DOHH2 (cell line): ENCODE data around the gene CACTIN.

Experiments
- EZH2phosphoT487 ChIP-seq: fragments of 200-600 bp; sonication (generic); IDR thresholded peaks from 2 replicates; pipeline ENCODE4 v1.6.1; 2017; ENCODE audit warnings: borderline replicate concordance, mild to moderate bottlenecking, antibody characterized with exemption, low read length, moderate library complexity, mixed read lengths
- TF ChIP-seq, protein P1 (sequence below): fragments of 200-600 bp; sonication (generic); IDR thresholded peaks from one replicate; pipeline ENCODE4 v1.5.1; 2014; ENCODE audit warnings: antibody characterized with exemption, mild to moderate bottlenecking, low read depth, low read length; ENCODE audit not compliant: poor library complexity, severe bottlenecking

DNA sequence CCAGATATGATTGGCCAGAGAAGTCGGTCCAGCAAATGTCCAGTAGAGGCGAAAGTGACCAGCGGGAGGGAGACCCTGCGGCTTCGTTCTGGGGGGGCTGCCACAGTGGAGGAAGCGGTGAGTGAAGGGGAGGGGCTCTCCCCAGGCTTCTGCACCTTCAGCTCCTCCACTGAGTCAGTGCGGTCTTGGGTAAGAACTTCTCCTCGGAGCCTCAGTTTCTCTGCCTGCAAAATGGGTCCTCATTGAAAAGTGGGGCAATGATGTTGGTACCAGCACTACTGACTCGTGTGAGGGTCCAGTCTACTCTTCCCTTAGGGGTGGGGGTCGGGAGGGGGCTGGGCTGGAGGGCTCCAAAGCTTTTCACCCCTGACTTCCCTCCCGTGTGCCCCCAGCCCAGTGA, 37.2 kb downstream of the CACTIN start:
- TF ChIP-seq, protein P1, sequence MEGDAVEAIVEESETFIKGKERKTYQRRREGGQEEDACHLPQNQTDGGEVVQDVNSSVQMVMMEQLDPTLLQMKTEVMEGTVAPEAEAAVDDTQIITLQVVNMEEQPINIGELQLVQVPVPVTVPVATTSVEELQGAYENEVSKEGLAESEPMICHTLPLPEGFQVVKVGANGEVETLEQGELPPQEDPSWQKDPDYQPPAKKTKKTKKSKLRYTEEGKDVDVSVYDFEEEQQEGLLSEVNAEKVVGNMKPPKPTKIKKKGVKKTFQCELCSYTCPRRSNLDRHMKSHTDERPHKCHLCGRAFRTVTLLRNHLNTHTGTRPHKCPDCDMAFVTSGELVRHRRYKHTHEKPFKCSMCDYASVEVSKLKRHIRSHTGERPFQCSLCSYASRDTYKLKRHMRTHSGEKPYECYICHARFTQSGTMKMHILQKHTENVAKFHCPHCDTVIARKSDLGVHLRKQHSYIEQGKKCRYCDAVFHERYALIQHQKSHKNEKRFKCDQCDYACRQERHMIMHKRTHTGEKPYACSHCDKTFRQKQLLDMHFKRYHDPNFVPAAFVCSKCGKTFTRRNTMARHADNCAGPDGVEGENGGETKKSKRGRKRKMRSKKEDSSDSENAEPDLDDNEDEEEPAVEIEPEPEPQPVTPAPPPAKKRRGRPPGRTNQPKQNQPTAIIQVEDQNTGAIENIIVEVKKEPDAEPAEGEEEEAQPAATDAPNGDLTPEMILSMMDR, result no peak
- no peak for TF ChIP-seq EZH2phosphoT487
